Spleen (tissue), 7 donors: ENCODE data around the gene ZNF93.
"Not testable (repeated sequence)": the region's sequence is repeated elsewhere in the genome, so short reads cannot be mapped to it uniquely, and the experiment has no call there.

Source experiments
- POLR2AphosphoS5 ChIP-seq, 3 donors: sonication (generic); formaldehyde crosslinking; IDR thresholded peaks; one replicate each; pipeline ENCODE4 v1.5.1; 2017; ENCODE audit warnings: antibody characterized with exemption in 3 of 3
- TF ChIP-seq, protein P1 (sequence below), 11 experiments: fragments of 200-600 bp in 7 of 11; fragments of 450-650 bp in 4 of 11; sonication (generic) in 4 of 11; IDR thresholded peaks in 8 of 11; conservative IDR thresholded peaks in 3 of 11; 1 replicate in 7 of 11; 2 replicates in 4 of 11; pipeline versions ENCODE4 v1.4.0 to v1.8.0; 2016 to 2021; ENCODE audit warnings: antibody characterized with exemption in 11 of 11, inconsistent platforms in 4 of 11, mild to moderate bottlenecking in 1 of 11
- donor health status: DM: no; HTN: no; CAD: no; lungs with moderate emphysema.
- donor health status: DM: no; HTN: no; CAD: no.
- donor health status: DM: no; HTN: no; CAD: no.

DNA sequence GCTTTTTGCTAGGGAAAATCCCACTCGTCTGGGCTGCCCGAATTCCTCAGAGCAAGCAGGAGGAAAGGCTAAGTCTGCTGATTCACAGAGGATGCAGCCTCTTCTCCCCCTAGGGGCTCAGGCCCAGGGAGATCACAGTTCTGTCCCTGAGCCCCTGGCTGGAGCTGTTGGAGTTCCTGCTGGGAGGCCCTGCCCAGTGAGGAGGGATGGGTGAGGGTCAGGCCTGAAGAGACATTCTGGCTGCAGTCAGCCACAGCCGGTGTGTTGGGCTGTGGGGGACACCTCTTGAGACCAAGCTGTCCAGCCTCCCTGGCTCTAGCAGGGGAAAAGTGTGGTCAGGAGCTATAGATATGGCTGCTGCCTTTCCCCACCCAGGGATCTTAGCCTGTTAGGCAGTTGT lies 65.4 kb downstream of the ZNF93 start:
- TF ChIP-seq, protein P1, sequence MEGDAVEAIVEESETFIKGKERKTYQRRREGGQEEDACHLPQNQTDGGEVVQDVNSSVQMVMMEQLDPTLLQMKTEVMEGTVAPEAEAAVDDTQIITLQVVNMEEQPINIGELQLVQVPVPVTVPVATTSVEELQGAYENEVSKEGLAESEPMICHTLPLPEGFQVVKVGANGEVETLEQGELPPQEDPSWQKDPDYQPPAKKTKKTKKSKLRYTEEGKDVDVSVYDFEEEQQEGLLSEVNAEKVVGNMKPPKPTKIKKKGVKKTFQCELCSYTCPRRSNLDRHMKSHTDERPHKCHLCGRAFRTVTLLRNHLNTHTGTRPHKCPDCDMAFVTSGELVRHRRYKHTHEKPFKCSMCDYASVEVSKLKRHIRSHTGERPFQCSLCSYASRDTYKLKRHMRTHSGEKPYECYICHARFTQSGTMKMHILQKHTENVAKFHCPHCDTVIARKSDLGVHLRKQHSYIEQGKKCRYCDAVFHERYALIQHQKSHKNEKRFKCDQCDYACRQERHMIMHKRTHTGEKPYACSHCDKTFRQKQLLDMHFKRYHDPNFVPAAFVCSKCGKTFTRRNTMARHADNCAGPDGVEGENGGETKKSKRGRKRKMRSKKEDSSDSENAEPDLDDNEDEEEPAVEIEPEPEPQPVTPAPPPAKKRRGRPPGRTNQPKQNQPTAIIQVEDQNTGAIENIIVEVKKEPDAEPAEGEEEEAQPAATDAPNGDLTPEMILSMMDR (IDR thresholded peaks at IDR 0.05 in 8 of 11, conservative IDR thresholded peaks at IDR 0.05 in 3 of 11), result not testable (repeated sequence)
- TF ChIP-seq POLR2AphosphoS5 (IDR thresholded peaks at IDR 0.05), result not testable (repeated sequence)
